Naive thymus-derived CD8-positive, alpha-beta T cell (primary cell): ENCODE data around the gene EPB41L2. TPM values are rescaled to one million over a fixed set of nuclear protein-coding genes. Genes with fewer than 3 reads are reported as not detected.
A peak's percentile ranks its signal among the peaks of the same experiment; 100 is the strongest.

Source experiments
- ATAC-seq, 2 donors: fragments of 150-1000 bp; cut with Tn5 transposase in 1 of 2; sonication (Bioruptor Pico), chemical (Tn5 transposase) in 1 of 2; 1 replicate in 1 of 2; 2 replicates in 1 of 2; pipeline ENCODE4 v1.10.0; 2021; ENCODE audit warnings: mild to moderate bottlenecking in 2 of 2, moderate library complexity in 2 of 2
- POLR2A ChIA-PET: fragments of 350-600 bp; sonication (Branson Sonifier 250); formaldehyde crosslinking; loops from one replicate; lab custom pipeline; 2021; ENCODE audit warnings: antibody characterized with exemption; lab: Charles Lee
- DNase-seq, 10 donors: peaks; one replicate each; pipeline versions ENCODE4 v3.0.0 to v3.0.0-alpha.2; 2020 to 2022
- H3K27ac Mint-ChIP-seq, 10 donors: one replicate each; pipeline ENCODE4 v1.8.0; 2020 to 2022; ENCODE audit warnings: mild to moderate bottlenecking in 10 of 10, mixed read lengths in 10 of 10, moderate library complexity in 4 of 10, inconsistent platforms in 1 of 10
- H3K27me3 Mint-ChIP-seq, 5 donors: one replicate each; pipeline ENCODE4 v1.8.0; 2021 to 2022; ENCODE audit warnings: mixed read lengths in 5 of 5
- H3K36me3 Mint-ChIP-seq, 3 donors: one replicate each; pipeline ENCODE4 v1.8.0; 2020 to 2022; ENCODE audit warnings: mixed read lengths in 3 of 3, mild to moderate bottlenecking in 2 of 3, inconsistent platforms in 1 of 3
- H3K4me1 Mint-ChIP-seq, 4 donors: one replicate each; pipeline ENCODE4 v1.8.0; 2021 to 2022; ENCODE audit warnings: mixed read lengths in 4 of 4
- H3K4me3 Mint-ChIP-seq, 10 donors: one replicate each; pipeline ENCODE4 v1.8.0; 2020 to 2022; ENCODE audit warnings: mild to moderate bottlenecking in 10 of 10, mixed read lengths in 10 of 10, moderate library complexity in 6 of 10, inconsistent platforms in 1 of 10
- H3K9me3 Mint-ChIP-seq, 9 donors: one replicate each; pipeline ENCODE4 v1.8.0; 2020 to 2022; ENCODE audit warnings: mixed read lengths in 9 of 9, mild to moderate bottlenecking in 3 of 9, inconsistent platforms in 1 of 9, moderate library complexity in 1 of 9
- polyA plus RNA-seq, 3 donors: library from polyadenylated mRNA; unstranded; fragments of 300-500 nt; fragmentation: Illumina TruSeq; gene quantifications; one replicate each; pipeline ENCODE4 v1.2.3, GENCODE V29; 2021
- total RNA-seq, 8 experiments: library from RNA in 2 of 8; stranded (reverse) in 2 of 8; gene quantifications; one replicate each; pipeline ENCODE4 v1.2.3 and lab custom pipeline; 2021 to 2026

The EPB41L2 gene
- total and polyA plus RNA-seq, 5 experiments from 2014 or later: 1.8 to 31.1 (median 3.3) TPM

GRCh38 chr6:130872250-130873095, 190.6 kb downstream of the EPB41L2 start:
- Mint-ChIP-seq H3K4me1 (peaks cover 0 to 6% (median 4%) of the 10 kb centered on the region in 4 donors), H3K27me3 (peaks cover 0 to 3% (median 0%) of the 10 kb centered on the region in 5 donors), H3K9me3 (no peaks in the 10 kb centered on the region), H3K27ac (peak overlapping the region in 2 of 10 donors; percentile 7 to 41), H3K4me3 (no peak overlapping the region), H3K36me3 (peaks cover 0 to 2% (median 0%) of the 10 kb centered on the region in 3 donors)
- DNase-seq (peak; percentile 31 to 80 (median 62)), ATAC-seq (peak; percentile 47 to 64)
- POLR2A ChIA-PET: interaction anchor here (0.7 kb wide), 1 partner anchor 548 kb away, joined by 3 read pairs; no protein-coding TSS in a partner anchor

- Mint-ChIP-seq H3K27me3 (peaks cover 0 to 1% (median 0%) of the 10 kb centered on the region in 5 donors), H3K27ac (no peak overlapping the region), H3K36me3 (peaks cover 0 to 2% (median 0%) of the 10 kb centered on the region in 3 donors), H3K4me3 (no peak overlapping the region), H3K9me3 (no peaks in the 10 kb centered on the region), H3K4me1 (peaks cover 0 to 6% (median 4%) of the 10 kb centered on the region in 4 donors)
- DNase-seq (no peak), ATAC-seq (no peak)
- POLR2A ChIA-PET: no interaction called here
Measured at GRCh38 chr6:130870179-130870880, 192.7 kb downstream of the EPB41L2 start.

- POLR2A ChIA-PET: no interaction called here
- H3K36me3 Mint-ChIP-seq: peaks cover 0 to 2% (median 0%) of the 10 kb centered on the region in 3 donors
- H3K27me3 Mint-ChIP-seq: no peaks in the 10 kb centered on the region
- DNase-seq (no peak), ATAC-seq (no peak)
- no peaks in the 10 kb centered on the region for H3K9me3 Mint-ChIP-seq
- no peak overlapping the region for H3K27ac Mint-ChIP-seq
- H3K4me1 Mint-ChIP-seq: peaks cover 0 to 6% (median 4%) of the 10 kb centered on the region in 4 donors
- H3K4me3 Mint-ChIP-seq: no peak overlapping the region
Measured at GRCh38 chr6:130869681-130870080, 193.4 kb downstream of the EPB41L2 start.

- ATAC-seq: no peak
- H3K4me3 Mint-ChIP-seq: no peak overlapping the region
Measured at GRCh38 chr6:130865793-130866192, 197.3 kb downstream of the EPB41L2 start.

GRCh38 chr6:130864344-130864743, 198.7 kb downstream of the EPB41L2 start:
- POLR2A ChIA-PET: no interaction called here
- no peaks in the 10 kb centered on the region for H3K4me1 Mint-ChIP-seq

More at GRCh38 chr6:130865793-130866192, 197.3 kb downstream of the EPB41L2 start:
- DNase-seq: no peak
- Mint-ChIP-seq H3K36me3 (peaks cover 0 to 4% (median 2%) of the 10 kb centered on the region in 3 donors), H3K27me3 (no peaks in the 10 kb centered on the region), H3K27ac (no peak overlapping the region), H3K4me1 (no peaks in the 10 kb centered on the region), H3K9me3 (no peaks in the 10 kb centered on the region)
- POLR2A ChIA-PET: no interaction called here

GRCh38 chr6:130863415-130864230, 199.4 kb downstream of the EPB41L2 start:
- Mint-ChIP-seq H3K27ac (no peak overlapping the region), H3K36me3 (peaks cover 0 to 2% (median 2%) of the 10 kb centered on the region in 3 donors), H3K4me1 (no peaks in the 10 kb centered on the region), H3K4me3 (no peak overlapping the region), H3K9me3 (no peaks in the 10 kb centered on the region), H3K27me3 (no peaks in the 10 kb centered on the region)
- DNase-seq (no peak), ATAC-seq (no peak)
- POLR2A ChIA-PET: no interaction called here

More at GRCh38 chr6:130864344-130864743, 198.7 kb downstream of the EPB41L2 start:
- H3K36me3 Mint-ChIP-seq: peaks cover 0 to 2% (median 2%) of the 10 kb centered on the region in 3 donors
- no peak overlapping the region for H3K27ac Mint-ChIP-seq
- ATAC-seq (no peak), DNase-seq (no peak)
- no peaks in the 10 kb centered on the region for H3K9me3 Mint-ChIP-seq
- no peak overlapping the region for H3K4me3 Mint-ChIP-seq
- H3K27me3 Mint-ChIP-seq: no peaks in the 10 kb centered on the region

- Mint-ChIP-seq H3K4me3 (no peak overlapping the region), H3K27ac (no peak overlapping the region), H3K36me3 (peaks cover 0 to 2% (median 2%) of the 10 kb centered on the region in 3 donors), H3K27me3 (no peaks in the 10 kb centered on the region), H3K4me1 (no peaks in the 10 kb centered on the region), H3K9me3 (no peaks in the 10 kb centered on the region)
- DNase-seq: no peak
- POLR2A ChIA-PET: no interaction called here
- no peak for ATAC-seq
Measured at GRCh38 chr6:130862370-130862769, 200.7 kb downstream of the EPB41L2 start.

- H3K9me3 Mint-ChIP-seq: peaks cover 0 to 8% (median 0%) of the 10 kb centered on the region in 9 donors
- ATAC-seq: no peak
- H3K36me3 Mint-ChIP-seq: peaks cover 0 to 6% (median under 1%) of the 10 kb centered on the region in 3 donors
- POLR2A ChIA-PET: no interaction called here
- no peaks in the 10 kb centered on the region for H3K27me3 Mint-ChIP-seq
- H3K4me1 Mint-ChIP-seq: no peaks in the 10 kb centered on the region
- no peak overlapping the region for H3K4me3 Mint-ChIP-seq
- no peak overlapping the region for H3K27ac Mint-ChIP-seq
- DNase-seq: no peak
Measured at GRCh38 chr6:130859161-130859867, 203.7 kb downstream of the EPB41L2 start.

- DNase-seq (no peak), ATAC-seq (no peak)
- peaks cover 0 to 8% (median 0%) of the 10 kb centered on the region in 3 donors for H3K36me3 Mint-ChIP-seq
- H3K27ac Mint-ChIP-seq: no peak overlapping the region
- peaks cover 0 to 8% (median 0%) of the 10 kb centered on the region in 9 donors for H3K9me3 Mint-ChIP-seq
- no peaks in the 10 kb centered on the region for H3K4me1 Mint-ChIP-seq
- no peak overlapping the region for H3K4me3 Mint-ChIP-seq
- no peaks in the 10 kb centered on the region for H3K27me3 Mint-ChIP-seq
- POLR2A ChIA-PET: no interaction called here
Measured at GRCh38 chr6:130858498-130859160, 204.4 kb downstream of the EPB41L2 start.

- H3K4me1 Mint-ChIP-seq: no peaks in the 10 kb centered on the region
- H3K9me3 Mint-ChIP-seq: peaks cover 0 to 8% (median 0%) of the 10 kb centered on the region in 9 donors
- POLR2A ChIA-PET: no interaction called here
- ATAC-seq (no peak), DNase-seq (no peak)
- H3K4me3 Mint-ChIP-seq: no peak overlapping the region
- H3K36me3 Mint-ChIP-seq: peaks cover 0 to 7% (median 0%) of the 10 kb centered on the region in 3 donors
- H3K27me3 Mint-ChIP-seq: no peaks in the 10 kb centered on the region
- H3K27ac Mint-ChIP-seq: no peak overlapping the region
Measured at GRCh38 chr6:130858054-130858453, 205.0 kb downstream of the EPB41L2 start.

GRCh38 chr6:130853555-130854183, 209.4 kb downstream of the EPB41L2 start:
- Mint-ChIP-seq H3K27me3 (no peaks in the 10 kb centered on the region), H3K27ac (no peak overlapping the region), H3K4me3 (no peak overlapping the region), H3K36me3 (peaks cover 0 to 7% (median 0%) of the 10 kb centered on the region in 3 donors), H3K4me1 (peaks cover 0 to 5% (median 2%) of the 10 kb centered on the region in 4 donors), H3K9me3 (peaks cover 0 to 8% (median 0%) of the 10 kb centered on the region in 9 donors)
- DNase-seq (no peak), ATAC-seq (no peak)
- POLR2A ChIA-PET: no interaction called here
